GM12873 (cell line): ENCODE measurements around the gene GAPT.

ENCODE experiments used
- TF ChIP-seq, protein P1 (sequence below): IDR thresholded peaks from 2 replicates; pipeline ENCODE4 v1.5.1; 2012; ENCODE audit warnings: low read depth, mild to moderate bottlenecking, moderate library complexity, low read length, control low read depth; ENCODE audit not compliant: insufficient read depth; ENCODE audit errors: missing control alignments

GAPT gene

DNA sequence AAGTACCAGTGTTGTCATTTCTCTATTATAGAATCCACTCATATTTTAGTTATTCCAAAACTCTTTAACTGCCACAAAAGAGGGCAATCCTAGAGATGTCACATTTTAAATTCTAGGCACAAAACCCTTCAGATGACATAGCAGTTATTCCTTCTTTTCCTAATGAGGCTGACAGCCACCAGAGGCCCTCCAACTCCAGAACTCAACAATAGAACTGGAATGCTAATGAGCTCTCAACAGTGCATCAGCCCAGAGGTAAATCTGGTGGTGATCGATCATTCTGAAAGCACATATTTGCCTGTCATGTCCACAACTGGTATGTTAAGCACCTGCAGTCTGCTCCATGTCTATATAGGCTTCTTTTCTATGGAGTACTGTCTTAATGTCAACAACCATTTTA is 51.5 kb downstream of the GAPT start:
- TF ChIP-seq, protein P1, sequence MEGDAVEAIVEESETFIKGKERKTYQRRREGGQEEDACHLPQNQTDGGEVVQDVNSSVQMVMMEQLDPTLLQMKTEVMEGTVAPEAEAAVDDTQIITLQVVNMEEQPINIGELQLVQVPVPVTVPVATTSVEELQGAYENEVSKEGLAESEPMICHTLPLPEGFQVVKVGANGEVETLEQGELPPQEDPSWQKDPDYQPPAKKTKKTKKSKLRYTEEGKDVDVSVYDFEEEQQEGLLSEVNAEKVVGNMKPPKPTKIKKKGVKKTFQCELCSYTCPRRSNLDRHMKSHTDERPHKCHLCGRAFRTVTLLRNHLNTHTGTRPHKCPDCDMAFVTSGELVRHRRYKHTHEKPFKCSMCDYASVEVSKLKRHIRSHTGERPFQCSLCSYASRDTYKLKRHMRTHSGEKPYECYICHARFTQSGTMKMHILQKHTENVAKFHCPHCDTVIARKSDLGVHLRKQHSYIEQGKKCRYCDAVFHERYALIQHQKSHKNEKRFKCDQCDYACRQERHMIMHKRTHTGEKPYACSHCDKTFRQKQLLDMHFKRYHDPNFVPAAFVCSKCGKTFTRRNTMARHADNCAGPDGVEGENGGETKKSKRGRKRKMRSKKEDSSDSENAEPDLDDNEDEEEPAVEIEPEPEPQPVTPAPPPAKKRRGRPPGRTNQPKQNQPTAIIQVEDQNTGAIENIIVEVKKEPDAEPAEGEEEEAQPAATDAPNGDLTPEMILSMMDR = no peak

DNA sequence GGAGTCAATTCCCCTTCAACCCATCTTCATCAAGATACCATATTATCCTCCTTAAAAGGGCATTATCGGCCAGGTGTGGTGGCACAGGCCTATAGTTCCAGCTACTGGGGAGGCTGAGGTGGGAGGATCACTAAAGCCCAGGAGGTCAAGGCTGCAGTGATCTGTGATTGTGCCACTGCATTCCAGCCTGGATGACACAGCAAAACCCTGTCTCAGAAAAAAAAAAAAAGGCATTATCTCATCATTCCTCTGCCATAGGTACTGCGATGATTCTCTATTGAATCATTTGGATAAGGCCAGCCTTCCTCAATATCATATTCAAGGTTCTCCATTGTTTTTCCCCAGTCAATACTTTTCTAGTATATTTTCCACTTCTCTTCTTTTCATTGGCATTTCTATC is 52.5 kb downstream of the GAPT start:
- TF ChIP-seq, protein P1 = no peak

DNA sequence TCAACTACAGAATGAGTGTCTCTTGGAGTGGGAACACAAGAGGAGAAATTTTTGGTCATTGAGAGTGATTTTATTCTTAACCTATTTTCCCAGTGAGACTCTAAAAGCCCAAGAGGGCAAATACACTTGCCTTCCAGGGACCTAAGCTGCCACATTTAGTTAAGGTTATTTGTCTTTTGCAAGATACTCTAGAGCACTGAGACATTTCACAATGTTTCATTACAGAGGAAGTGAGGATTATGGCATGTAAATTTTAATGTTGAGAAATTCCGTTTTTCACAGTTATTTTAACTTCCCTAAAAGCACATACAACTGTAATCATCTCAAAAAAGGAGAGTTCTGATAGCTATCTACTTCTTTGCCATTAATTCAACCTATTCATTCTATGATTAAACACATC is 53.0 kb downstream of the GAPT start:
- TF ChIP-seq, protein P1 = no peak

DNA sequence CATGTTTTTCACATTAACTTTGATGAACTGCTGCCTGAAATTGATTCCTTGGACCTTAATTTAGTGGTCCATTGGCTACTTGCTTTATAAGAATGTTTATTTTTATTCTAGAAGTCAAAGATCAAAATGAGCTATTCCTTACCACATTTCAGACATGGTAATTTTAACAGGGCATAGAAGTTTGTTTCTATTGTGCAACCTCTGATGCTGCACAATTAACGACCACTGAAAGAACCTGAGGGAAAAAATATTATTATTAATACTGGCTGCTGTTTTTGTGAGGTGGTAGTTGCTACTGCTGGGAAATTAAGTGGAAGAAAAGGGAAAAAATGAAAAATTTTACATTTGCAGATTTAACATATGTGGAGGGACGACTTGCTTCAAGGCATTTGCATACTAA is 53.7 kb downstream of the GAPT start:
- TF ChIP-seq, protein P1 = no peak

DNA sequence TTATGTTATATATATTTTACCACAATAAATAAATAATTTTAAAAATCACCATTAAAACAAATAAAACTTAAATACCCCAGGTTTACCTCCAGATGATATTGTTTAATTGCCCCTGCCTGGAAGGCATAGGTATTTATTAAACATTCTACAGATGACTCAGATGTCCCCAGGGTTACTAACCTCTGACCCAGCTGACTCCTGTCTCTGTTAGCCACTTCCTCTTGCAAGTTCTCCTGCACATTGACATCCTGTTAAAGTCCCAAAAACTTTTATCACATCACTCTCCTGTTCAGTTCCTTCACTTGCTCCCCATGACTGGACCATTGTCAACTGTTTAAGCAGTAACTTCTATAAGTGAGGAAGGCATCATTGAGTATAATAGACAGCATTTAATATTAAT is 54.7 kb downstream of the GAPT start:
- TF ChIP-seq, protein P1 = no peak
